ENCODE data around the gene SCAMP4.

Gene SCAMP4

DNA sequence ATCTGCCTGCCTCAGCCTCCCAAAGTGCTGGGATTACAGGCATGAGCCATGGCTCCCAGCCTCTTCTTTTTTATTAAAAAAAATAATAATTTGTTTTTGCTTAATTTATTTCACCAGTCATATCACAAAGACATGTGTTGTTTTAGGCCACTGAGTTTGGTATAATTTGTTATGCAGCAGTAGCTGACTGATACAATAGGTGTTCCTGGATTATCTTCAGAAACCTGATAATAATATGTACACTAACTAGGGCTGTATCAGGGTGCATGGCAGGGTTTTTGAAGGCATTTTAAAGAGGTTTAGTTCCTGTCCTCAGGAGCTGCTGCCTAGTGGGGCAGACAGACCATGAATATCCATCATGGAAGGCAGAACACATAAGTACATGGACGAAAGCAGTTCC, 26.2 kb downstream of the SCAMP4 start:
- TF ChIP-seq SIN3A (IDR thresholded peaks at IDR 0.05; ENCODE audit: borderline replicate concordance, insufficient read depth, low read length) (no peak), FOXP2 (optimal IDR thresholded peaks at IDR 0.05; ENCODE audit: borderline replicate concordance, extremely low read depth, extremely low read length, insufficient read depth) (no peak), TAF1 (IDR thresholded peaks at IDR 0.05; ENCODE audit: borderline replicate concordance, insufficient read depth, low read length) (no peak), POLR2AphosphoS5 (IDR thresholded peaks at IDR 0.05; ENCODE audit: low read depth, low read length) (no peak)
- TF ChIP-seq, protein P1, sequence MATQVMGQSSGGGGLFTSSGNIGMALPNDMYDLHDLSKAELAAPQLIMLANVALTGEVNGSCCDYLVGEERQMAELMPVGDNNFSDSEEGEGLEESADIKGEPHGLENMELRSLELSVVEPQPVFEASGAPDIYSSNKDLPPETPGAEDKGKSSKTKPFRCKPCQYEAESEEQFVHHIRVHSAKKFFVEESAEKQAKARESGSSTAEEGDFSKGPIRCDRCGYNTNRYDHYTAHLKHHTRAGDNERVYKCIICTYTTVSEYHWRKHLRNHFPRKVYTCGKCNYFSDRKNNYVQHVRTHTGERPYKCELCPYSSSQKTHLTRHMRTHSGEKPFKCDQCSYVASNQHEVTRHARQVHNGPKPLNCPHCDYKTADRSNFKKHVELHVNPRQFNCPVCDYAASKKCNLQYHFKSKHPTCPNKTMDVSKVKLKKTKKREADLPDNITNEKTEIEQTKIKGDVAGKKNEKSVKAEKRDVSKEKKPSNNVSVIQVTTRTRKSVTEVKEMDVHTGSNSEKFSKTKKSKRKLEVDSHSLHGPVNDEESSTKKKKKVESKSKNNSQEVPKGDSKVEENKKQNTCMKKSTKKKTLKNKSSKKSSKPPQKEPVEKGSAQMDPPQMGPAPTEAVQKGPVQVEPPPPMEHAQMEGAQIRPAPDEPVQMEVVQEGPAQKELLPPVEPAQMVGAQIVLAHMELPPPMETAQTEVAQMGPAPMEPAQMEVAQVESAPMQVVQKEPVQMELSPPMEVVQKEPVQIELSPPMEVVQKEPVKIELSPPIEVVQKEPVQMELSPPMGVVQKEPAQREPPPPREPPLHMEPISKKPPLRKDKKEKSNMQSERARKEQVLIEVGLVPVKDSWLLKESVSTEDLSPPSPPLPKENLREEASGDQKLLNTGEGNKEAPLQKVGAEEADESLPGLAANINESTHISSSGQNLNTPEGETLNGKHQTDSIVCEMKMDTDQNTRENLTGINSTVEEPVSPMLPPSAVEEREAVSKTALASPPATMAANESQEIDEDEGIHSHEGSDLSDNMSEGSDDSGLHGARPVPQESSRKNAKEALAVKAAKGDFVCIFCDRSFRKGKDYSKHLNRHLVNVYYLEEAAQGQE (IDR thresholded peaks at IDR 0.05; ENCODE audit: insufficient read depth in 1 of 2, low read depth in 2 of 2, low read length in 2 of 2) = no peak

DNA sequence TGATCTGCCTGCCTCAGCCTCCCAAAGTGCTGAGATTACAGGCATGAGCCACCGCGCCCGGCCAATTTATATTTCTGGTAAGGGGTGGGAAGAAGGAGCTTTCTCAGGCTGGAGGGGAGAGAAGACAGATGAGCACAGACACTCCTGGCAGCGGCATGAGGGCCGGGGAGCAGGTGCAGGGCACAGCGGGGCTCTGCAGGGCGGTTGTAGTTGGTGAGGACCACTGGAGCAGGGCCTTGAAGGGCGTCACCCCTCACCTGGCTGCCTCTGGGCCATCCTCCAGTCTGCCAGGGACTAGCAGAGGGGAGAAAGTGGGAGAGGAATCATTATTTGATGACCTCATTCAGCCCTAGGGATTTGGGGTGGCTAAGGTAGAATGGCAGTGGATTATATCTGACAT, 27.2 kb downstream of the SCAMP4 start:
- no peak for TF ChIP-seq FOXP2 (optimal IDR thresholded peaks at IDR 0.05; ENCODE audit: borderline replicate concordance, extremely low read depth, extremely low read length, insufficient read depth)

- TF ChIP-seq FOXP2 (optimal IDR thresholded peaks at IDR 0.05; ENCODE audit: borderline replicate concordance, extremely low read depth, extremely low read length, insufficient read depth) (no peak), SIN3A (IDR thresholded peaks at IDR 0.05; ENCODE audit: borderline replicate concordance, insufficient read depth, low read length) (no peak), TAF1 (IDR thresholded peaks at IDR 0.05; ENCODE audit: borderline replicate concordance, insufficient read depth, low read length) (no peak), POLR2AphosphoS5 (IDR thresholded peaks at IDR 0.05; ENCODE audit: low read depth, low read length) (no peak)
- TF ChIP-seq, protein P1 (IDR thresholded peaks at IDR 0.05; ENCODE audit: insufficient read depth in 1 of 2, low read depth in 2 of 2, low read length in 2 of 2) = no peak
These were observed 28.0 kb downstream of the SCAMP4 start for GRCh38 chr19:1933244-1933643.

DNA sequence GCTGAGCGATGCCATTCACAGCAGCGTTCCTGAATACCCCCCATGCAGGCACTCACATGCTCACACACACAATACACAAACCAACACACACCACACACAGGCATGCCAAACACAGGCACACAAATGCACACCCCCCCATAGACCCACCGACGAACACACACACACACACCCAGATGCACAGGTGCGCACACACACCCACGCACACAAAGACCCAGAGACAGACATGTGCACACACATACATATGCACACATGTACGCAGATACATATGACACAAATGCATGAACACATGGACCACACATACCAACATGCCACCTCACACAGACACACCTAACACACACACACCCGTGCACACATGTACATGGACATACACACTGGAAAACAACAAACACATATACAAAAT, 28.7 kb downstream of the SCAMP4 start:
- TF ChIP-seq, protein P1 (IDR thresholded peaks at IDR 0.05; ENCODE audit: insufficient read depth in 1 of 2, low read depth in 2 of 2, low read length in 2 of 2) = no peak
- TF ChIP-seq TAF1 (IDR thresholded peaks at IDR 0.05; ENCODE audit: borderline replicate concordance, insufficient read depth, low read length) = no peak
- TF ChIP-seq POLR2AphosphoS5 (IDR thresholded peaks at IDR 0.05; ENCODE audit: low read depth, low read length) = no peak
- TF ChIP-seq SIN3A (IDR thresholded peaks at IDR 0.05; ENCODE audit: borderline replicate concordance, insufficient read depth, low read length) = no peak
- TF ChIP-seq FOXP2 (optimal IDR thresholded peaks at IDR 0.05; ENCODE audit: borderline replicate concordance, extremely low read depth, extremely low read length, insufficient read depth) = no peak

GRCh38 chr19:1935484-1936208, 30.4 kb downstream of the SCAMP4 start:
- TF ChIP-seq FOXP2 (optimal IDR thresholded peaks at IDR 0.05; ENCODE audit: borderline replicate concordance, extremely low read depth, extremely low read length, insufficient read depth) (peak; percentile 65), SIN3A (IDR thresholded peaks at IDR 0.05; ENCODE audit: borderline replicate concordance, insufficient read depth, low read length) (no peak), TAF1 (IDR thresholded peaks at IDR 0.05; ENCODE audit: borderline replicate concordance, insufficient read depth, low read length) (0 out of 2 replicates have a peak, but pooled peaks have one; percentile 33), POLR2AphosphoS5 (IDR thresholded peaks at IDR 0.05; ENCODE audit: low read depth, low read length) (no peak)
- TF ChIP-seq, protein P1 (IDR thresholded peaks at IDR 0.05; ENCODE audit: insufficient read depth in 1 of 2, low read depth in 2 of 2, low read length in 2 of 2) = no peak
